NOMO-1 treated with dmso at 0.1 percent for 144 hours (cell line): Measurements from ENCODE around the gene MANSC4.

Experiments used
- DNase-seq: peaks from one replicate; lab custom pipeline; 2025; ENCODE audit not compliant: unreplicated experiment; lab: John Stamatoyannopoulos, UW

MANSC4 gene

DNA sequence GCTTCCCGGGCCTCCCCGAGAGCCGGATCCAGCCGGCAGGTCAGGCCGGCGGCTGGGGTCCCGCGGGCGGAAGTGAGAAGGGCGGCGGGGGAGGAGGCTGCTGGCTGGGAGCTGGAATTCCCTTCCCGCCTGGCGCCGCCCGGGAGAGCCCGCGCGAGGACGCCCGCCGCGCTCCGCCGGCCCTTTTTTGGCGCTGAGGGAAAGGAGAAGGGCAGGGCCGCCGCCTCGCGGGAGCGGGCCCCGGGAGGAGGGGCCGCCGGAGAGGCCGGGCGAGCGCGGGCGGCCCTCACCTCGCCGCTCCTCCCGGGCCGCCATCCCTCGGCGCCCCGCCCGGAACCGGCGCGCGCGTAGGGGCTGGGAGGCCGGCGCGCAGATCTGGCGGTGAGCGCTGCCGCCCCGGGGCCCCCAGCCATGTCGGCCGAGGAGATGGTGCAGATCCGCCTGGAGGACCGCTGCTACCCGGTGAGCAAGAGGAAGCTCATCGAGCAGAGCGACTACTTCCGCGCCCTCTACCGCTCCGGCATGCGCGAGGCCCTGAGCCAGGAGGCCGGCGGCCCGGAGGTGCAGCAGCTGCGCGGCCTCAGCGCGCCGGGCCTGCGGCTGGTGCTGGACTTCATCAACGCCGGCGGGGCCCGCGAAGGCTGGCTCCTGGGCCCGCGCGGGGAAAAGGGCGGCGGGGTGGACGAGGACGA lies at the start of gene MANSC4, which contains the start of gene KLHL42:
Gene MANSC4, minus strand, starts transcription at position 317 of the 692 bp plus-strand sequence. CDS start 8,960 bp downstream, outside the sequence.
Gene KLHL42, plus strand, starts transcription at position 314 of the 692 bp plus-strand sequence. Its CDS starts 98 bp downstream, at position 412.
- peak; percentile 56 for DNase-seq

DNA sequence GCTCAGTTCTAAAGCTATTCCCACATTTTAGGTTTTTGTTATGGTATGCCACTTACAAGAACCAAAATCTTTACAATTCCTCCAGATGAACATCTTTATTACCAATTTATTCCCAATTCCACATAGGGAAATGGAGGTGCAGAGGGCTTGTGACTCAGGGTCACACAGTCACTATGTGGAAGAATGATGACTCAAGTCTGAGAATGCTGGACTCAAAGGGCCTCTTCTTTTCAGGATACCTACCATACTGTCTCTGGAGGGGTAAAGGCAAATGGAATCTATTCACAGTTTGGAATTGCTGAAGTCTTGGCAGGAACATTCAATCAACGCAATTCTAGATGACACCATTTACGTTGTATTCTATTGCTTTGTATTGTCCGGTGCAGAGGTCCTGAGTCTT lies 48.2 kb upstream of the MANSC4 start:
- no peak for DNase-seq

DNA sequence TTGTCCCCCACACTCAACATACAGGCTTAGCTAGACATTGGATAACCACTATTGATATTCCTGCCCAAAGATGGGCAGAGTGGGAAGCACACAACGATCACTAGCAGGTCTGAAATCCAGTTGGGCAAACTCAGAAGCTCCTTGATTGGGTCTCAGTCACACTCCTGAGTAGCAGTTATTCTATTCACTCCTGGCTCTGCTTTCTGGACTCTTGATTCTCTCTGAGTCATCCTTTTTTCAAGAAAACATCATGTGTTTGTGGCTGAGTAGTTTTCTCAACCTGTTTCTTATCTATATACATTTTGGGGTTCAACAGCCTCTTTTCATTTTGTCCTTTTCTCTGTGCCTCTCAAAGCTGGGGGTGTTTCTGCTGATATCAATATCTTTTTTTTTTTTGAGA lies 46.0 kb upstream of the MANSC4 start:
- DNase-seq, result no peak

DNA sequence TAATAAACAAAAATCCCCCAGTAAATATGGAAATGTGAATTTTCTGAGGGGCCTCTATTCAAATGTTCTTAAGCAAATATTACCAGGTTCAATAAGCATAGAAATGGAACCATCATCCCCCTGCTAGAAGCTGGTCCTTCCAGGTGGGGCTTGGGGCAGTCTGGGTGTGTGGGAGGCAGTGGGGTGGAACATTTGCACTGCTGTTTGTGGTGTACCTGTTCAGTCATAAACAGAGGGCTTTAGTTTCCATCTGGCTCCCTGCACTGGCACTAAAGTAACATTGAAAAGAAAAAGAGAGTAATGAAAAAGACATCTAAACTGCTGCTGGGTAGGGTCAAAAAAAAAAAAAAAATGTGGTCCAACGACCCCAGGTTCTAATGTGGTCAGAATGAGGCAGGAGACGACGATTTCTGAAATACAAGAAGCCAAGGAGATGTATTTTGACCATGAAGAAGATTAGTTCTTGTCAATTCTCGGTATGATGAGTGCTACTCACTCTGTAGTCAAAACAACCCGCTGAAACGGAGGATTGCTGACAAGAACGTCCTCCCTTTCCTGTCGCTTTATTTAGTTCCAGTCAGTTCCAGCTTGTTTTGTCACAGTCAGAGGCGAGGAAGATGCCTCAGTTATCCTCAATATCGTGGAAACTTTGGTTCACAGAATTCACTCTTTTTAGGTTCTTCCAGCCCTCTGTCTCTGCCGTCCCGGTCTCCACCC lies 44.2 kb upstream of the MANSC4 start:
- no peak for DNase-seq

DNA sequence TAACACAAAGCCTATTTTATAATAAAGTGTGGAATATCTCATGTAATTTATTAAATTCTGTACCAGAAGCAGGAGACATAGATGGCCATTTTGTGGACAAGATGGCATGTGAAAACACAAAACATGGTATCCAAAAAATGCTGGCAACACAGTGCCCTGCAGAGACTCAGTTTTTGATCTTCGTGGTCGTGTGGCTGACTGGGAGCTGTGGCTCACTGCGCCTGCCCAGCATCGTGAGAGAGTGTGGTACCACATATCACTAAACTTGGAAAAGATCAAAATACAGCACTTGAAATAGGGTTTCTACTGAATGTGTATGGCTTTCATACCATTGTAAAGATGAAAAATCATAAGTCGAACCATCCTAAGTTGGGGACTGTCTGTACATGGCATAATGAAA lies 43.0 kb upstream of the MANSC4 start:
- no peak for DNase-seq

DNA sequence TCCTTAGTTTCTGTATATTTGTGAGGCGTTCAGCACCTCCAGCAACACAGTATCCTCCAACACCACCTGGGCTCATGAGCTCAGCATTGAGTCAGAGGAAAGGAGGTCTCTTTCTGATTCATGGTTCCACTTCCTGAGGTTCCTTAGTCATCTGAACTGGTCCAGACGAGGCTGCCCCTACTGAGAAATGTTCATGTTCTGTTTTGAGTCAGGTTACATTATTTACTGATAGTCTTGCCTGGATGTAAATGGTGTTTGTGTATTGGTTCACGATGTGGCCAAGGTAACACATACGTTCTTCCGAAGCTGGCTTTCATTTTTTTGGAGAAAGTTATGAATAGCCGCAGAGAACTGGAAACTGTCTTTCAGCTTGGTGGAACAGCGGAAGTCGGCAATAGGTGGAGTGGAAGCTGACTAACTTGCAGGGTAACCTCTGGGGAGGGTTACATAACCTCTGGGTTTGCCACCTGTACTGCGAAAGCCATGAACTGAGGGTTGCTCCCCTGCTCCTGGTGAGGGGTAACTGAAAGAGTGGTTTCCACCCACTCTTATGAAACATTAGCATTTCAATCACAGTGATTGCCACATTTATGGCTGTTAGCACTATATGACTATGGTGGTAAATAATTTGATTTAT lies 42.2 kb upstream of the MANSC4 start:
- DNase-seq, result peak; percentile 53

DNA sequence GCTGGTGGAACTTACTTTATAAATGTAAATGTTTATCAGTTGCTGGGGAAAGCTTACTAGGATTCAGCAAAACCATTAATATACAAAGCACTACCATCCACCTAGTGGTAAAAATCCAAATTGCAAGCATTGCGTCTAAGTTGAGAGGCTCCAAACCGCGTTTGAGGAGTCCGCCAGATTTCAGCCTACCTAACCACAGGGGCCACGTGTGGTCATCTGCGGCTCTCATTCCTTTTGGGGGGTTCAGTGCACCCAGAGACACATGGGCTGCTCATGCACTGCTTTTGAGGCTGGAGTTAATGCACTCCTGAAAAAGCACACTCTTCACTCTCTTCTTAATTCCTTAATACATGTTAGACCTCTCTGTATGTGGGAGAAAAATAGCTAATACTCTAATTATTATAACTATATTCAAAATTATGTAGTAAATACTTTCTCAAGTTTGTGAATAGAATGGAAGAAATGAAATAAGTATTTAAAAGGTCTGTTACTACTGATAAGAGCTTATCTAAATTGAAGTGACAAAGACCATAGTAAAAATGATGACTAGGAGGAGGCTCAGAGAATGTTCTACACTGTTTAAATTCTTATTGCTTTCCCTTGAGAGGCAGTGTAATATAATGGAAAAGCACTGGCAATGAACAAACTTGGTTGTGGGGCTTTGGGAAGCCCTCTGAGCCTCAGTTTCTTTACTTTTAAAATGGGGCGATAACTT lies 41.4 kb upstream of the MANSC4 start:
- DNase-seq, result peak; percentile 19

DNA sequence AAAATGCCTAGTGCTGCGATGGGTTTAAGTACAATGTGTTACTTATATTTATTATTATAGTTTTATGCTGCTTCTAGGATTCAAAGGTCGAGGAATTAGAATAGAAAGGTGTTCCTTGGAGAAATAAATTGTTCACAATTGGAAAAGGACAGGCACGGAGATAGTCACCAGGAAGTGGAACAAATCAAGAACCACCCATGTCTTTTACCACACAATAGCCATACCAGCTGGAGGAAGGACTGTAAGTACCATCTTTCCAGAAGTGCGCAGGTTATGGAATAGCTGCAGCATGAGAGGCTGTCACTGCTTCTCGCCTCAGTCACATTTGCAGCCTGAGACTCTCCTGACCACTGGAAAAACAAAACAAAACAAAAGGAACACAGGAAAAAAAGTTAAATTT lies 40.5 kb upstream of the MANSC4 start:
- DNase-seq, result no peak

DNA sequence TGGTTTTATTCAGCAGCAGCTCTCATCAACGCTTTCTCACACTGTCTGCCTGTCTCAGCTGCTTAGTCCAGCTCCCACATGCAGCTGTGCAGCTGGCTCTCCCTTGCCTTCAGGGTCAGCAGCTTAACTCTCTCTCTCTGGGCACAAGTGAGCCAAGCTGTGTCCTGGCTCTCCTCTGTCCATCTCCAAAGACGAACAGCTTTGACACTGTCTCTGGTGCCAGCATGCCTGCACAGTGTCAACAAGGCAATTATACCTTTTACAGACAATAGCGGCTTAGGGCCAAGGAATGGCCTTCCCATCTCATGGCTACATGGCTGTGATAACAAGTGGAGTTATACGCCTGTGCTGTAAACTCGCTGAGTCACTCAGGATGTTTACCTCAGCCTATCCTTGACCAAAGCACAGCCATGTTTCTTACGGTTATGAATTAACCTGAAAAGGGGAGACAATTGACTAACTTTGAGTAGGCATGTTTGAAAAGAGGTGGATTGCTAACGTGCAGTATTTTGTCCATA lies 38.4 kb upstream of the MANSC4 start:
- DNase-seq, result no peak

DNA sequence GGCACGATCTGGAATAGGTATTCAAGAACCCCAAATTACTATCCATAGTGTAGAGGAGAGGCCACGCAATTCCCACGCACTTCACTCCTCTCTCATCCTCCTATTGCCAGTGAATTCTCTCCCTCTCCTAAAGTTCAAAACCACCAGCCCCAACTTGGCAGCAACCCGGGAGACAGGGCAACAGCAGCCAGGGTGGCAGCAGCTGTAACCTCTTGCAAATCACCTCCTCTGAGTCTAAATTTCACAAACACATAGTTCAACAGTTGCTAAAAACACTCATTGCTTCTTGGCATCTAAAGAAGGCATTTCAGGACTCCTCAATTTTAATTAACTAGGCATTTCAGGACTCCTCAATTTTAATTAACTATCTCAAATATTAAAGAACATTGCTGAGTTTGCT lies 37.7 kb upstream of the MANSC4 start:
- no peak for DNase-seq

DNA sequence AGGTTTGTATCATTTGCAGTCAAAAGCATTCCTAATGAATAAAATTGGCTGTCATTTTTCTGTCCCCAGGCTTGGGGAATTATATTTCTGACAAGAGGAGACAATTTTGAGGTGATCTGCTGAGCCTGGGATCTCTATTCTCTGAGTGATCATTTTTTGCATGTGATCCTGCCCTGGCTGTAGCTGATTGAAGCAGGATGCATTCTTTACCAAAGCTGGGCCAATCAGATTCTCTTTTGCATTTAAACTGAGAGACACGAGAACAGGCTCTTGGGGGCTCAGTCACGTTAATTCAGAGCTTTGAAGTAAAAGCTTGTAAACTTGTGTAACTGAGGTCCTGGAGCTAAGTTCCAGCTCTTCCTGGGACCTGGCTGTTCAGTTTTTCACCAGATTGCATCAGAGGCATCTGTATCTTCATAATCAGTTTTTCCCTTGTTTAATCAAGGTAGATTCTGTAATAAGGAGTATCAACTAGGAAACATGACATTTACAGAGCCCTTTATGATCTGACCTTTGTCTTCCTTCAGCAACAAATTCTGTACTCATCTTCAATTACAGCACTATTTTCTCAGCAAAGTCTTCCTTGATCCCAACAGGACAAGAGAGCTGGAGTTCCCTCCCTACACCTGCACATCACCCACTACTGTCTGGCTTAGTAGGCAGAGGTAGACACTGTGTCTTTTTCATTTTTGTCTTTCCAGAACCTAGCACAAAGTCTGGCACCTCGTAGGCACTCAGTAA lies 35.0 kb upstream of the MANSC4 start:
- DNase-seq, result no peak

DNA sequence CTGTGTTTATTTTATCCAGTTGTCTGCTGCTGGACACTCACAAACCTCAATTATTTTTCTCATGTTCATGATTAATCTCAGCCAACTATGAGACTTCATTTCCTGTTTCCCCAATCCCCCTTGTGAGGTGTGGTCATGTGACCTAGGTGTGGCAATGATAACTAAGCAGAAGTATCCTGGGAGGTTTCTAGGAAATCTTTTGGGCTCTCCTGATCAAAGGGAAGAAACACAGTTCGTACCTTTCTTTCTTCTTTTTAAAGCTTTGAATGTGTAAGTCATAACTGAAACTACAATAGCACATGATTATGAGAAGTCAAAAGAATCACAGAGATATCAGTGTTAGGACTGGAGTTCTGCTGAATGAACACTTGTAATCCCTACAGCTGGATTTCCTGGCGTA lies 34.4 kb upstream of the MANSC4 start:
- no peak for DNase-seq

DNA sequence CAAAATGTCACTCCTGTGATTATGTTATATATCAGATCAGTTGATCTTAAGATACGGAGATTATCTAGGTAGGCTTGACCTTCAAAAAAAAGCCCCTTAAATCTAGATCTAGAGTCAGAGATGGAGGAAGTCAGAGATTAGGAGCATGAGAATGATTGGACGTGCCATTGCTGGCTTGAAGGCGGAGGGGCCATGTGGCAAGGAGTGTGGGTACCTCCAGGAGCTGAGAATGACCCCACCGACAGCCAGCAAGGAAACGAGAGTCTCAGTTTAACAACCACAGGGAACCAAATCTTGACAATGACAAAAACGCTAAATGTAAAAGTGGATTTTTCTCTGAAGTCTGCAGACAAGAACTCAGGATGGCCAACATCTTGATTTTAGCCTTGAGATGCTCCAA lies 32.5 kb upstream of the MANSC4 start:
- no peak for DNase-seq

DNA sequence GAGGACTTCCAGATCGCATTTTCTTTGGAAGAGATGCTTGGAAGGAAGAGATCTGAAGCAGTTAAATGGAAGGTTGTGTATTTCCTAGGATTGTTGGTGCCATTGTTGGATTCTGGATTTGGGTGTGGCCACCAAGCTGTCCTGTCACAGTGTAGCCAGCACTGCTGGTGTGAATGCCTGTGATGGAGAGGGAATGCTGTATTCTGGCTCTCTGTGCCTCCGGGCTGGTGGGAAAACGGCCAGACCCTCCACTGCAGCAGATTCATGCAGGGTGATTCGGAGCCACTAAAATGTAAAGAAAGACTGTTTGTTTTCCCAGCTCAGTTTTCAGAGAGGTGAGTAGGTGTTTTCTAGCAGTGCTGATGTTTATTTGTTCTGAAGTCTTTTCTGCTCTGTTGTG lies 30.7 kb upstream of the MANSC4 start:
- DNase-seq, result no peak

DNA sequence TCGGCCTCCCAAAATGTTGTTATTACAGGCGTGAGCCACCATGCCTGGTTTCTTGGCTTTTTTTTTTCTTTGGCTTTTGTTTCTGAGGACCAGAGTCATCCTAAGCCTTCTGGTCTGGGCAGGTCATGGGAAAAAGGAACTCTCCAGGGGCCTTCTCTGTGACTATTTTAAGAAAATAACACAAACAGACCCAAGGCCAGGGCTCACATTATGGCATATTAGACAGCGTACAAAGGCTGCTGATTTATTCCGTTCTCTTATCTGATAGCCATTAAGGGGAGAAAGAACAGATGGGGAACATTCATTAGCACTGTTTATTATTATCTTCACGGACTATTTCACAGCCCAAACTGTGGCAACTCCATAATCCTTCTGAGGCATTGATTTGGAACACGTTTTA lies 28.8 kb upstream of the MANSC4 start:
- no peak for DNase-seq

DNA sequence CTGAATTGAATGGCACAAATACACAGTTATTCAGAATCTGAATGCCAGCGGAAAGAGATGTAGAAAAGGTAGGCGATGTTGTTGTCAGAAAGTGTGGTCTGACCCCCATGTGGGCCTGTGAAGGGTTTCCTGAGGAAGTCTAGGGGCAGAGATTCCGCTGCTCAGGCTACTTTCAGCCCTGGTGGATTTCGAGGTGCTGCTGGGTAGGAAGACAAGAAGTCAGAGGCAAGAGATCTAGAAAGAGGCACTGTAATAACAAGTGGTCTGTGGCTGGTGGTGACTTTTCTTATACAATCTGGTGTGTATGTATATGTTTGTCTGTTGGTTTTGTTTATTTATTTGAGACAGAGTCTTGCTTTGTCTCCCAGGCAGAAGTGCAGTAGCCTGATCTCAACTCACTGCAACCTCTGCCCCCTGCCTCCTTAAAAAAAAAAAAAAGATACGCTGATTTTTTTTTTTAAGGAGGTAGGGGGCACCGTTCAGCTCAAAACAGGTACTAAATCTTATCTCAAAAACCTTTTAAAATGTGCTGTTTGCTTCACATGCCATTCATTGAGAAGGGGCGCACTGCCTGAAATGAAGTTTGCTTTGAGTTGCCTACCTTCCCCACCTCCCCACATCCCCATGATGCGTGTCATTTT lies 27.1 kb upstream of the MANSC4 start:
- DNase-seq, result no peak

DNA sequence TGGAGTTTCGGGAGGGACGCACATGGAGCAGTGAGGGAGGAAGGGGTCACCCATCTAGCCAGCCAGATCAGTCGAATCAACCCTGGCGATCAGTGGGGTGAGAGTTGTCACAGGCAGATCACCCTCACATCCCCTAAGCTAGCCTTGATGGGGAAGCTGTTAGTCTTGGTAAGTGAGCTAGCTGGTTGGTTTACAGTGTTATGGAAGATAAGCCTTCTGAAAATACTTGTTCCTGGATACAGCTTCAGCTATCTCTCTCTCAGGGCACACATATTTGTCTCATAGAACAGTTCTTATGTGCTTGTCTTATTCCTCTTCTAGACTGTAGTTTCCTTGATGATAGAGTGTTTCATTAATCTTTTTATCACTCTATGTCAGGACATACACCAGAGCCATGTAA lies 26.2 kb upstream of the MANSC4 start:
- DNase-seq, result no peak

DNA sequence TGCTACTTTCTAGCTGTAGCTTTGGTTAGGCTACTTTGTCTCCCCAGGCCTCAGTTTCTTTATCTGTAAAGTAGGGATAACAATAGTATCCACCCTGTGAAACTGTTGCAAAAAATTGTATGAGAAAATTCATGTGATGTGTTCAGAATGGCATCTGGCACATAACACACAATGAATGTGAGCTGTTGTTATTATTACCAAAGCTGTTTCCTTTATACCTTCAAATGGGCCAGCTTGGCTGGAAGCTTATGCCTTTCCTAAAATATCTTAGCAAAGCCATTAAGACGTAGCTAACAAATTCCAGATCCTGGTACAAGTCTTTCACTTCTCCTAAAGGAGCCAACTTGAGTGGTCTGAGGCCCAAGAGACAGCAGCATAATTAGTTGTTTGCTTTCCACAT lies 25.2 kb upstream of the MANSC4 start:
- no peak for DNase-seq

DNA sequence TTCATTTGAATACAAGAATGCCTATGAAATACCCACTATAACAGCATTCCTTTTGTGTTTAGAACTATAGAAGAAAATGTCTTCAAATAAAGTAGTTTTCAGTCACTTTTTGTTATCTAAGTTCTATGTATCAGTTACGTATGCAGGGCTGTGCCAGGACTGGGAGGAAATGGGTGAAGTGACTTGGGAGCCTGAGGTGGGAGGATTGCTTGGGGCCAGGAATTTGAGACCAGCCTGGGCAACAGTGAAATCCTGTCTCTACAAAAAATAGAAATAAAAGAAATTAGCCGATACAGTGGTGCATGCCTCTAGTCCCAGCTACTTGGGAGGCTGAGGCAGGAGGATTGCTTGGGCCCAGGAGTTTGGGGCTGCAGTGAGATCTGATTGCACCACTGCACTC lies 22.9 kb upstream of the MANSC4 start:
- no peak for DNase-seq

DNA sequence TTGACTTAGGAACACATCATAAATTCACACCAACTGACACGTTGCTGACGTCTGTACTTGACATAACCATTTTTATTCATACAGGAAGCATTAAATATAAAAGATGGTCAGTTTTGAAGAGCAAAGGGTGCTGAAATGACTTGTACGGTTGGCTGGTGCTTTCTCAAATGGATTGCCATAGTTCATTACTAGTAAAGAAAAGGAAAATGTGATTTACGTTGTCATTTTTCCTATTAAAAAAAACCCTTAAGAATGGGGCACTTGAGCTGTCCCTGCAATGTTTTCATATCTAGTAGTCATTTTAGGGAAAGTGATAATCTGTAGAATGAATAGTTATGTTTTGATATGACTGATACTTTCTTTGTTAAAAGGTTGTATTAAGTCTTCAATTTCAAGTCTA lies 22.5 kb upstream of the MANSC4 start:
- no peak for DNase-seq
